Adrenal gland (tissue), 12 donors: ENCODE data around the gene SESTD1. TPM values are rescaled to one million over a fixed set of nuclear protein-coding genes. Genes with fewer than 3 reads are reported as not detected.

Experiments
- DNase-seq, 7 donors: peaks; one replicate each; pipeline ENCODE4 v3.0.0-alpha.2; 2019 to 2020
- H3K27ac ChIP-seq, 5 donors: fragments of 200-600 bp; sonication (generic) in 4 of 5; 1 replicate in 3 of 5; 2 replicates in 2 of 5; pipeline versions ENCODE4 v1.5.1 to v1.8.0; 2016 to 2020; ENCODE audit warnings: mild to moderate bottlenecking in 1 of 5
- H3K27me3 ChIP-seq: fragments of 200-600 bp; 2 replicates; pipeline ENCODE4 v1.8.0; 2021
- H3K36me3 ChIP-seq, 2 donors: fragments of 200-600 bp; replicated peaks in 1 of 2; 1 replicate in 1 of 2; 2 replicates in 1 of 2; pipeline versions ENCODE4 v1.5.1 to v1.8.0; 2018 to 2022
- H3K4me1 ChIP-seq, 2 donors: fragments of 200-600 bp; replicated peaks in 1 of 2; 1 replicate in 1 of 2; 2 replicates in 1 of 2; pipeline versions ENCODE4 v1.5.1 to v1.8.0; 2018 to 2021
- H3K4me3 ChIP-seq, 4 donors: fragments of 200-600 bp; sonication (generic) in 3 of 4; one replicate each; pipeline ENCODE4 v1.5.1; 2016 to 2018
- H3K9me3 ChIP-seq, 3 donors: fragments of 200-600 bp; sonication (generic) in 1 of 3; replicated peaks in 1 of 3; 1 replicate in 2 of 3; 2 replicates in 1 of 3; pipeline versions ENCODE4 v1.5.1 to v1.8.0; 2016 to 2021
- CTCF ChIP-seq, 6 experiments: fragments of 450-650 bp in 4 of 6; fragments of 200-600 bp in 2 of 6; sonication (generic) in 1 of 6; IDR thresholded peaks; 1 replicate in 5 of 6; 2 replicates in 1 of 6; pipeline versions ENCODE4 v1.5.1 to v1.8.0; 2016 to 2021; ENCODE audit warnings: antibody characterized with exemption in 6 of 6, mild to moderate bottlenecking in 2 of 6, moderate library complexity in 1 of 6
- POLR2A ChIP-seq, 2 donors: fragments of 450-650 bp; IDR thresholded peaks; one replicate each; pipeline ENCODE4 v1.6.1; 2017; ENCODE audit warnings: antibody characterized with exemption in 2 of 2, mild to moderate bottlenecking in 2 of 2, moderate library complexity in 1 of 2
- WGBS, 4 donors: extraction: QIAGEN DNeasy Blood & Tissue Kit in 2 of 4; methylation state at CpG; one replicate each; pipeline versions ENCODE4 v1.1.5 to v1.1.7; 2013 to 2017; 5-methylcytosine and 5-hydroxymethylcytosine counted together
- intact Hi-C, 2 donors: fragments of 100-400 bp; cut with DNase I; formaldehyde crosslinking; loops; one replicate each; pipeline versions ENCODE4 v1.14.1 to v1.15.0; 2022 to 2023
- polyA plus RNA-seq, 3 donors: library from polyadenylated mRNA; stranded (reverse); fragments of 200-250 nt in 2 of 3; fragments of 350-450 nt in 1 of 3; fragmentation: Illumina TruSeq in 1 of 3; extraction: RNeasy Lipid Tissue Mini Kit (QIAGEN cat#74804) in 1 of 3; gene quantifications; one replicate each; pipeline ENCODE4 v1.2.3, GENCODE V29; 2013 to 2014
- total RNA-seq, 9 donors: library from RNA; depleted of rRNA in 4 of 9; stranded (reverse); fragments of >200 nt in 4 of 9; fragments of 120-200 nt in 1 of 9; fragmentation: NEBNext Ultra II Directional in 1 of 9; extraction: Animal tissue kit (Norgen Biotek cat#: 25700) in 1 of 9; gene quantifications; one replicate each; pipeline versions ENCODE4 v1.1.0 to v1.2.4, GENCODE V29; 2013 to 2023
- donor health status: healthy with polysubstance abuse.
- donor health status: Bipolar disorder and iron deficiency.
- donor health status: DM: yes; HTN: yes; CAD: no.
- donor health status: DM: no; HTN: no; CAD: no.
- donor health status: DM: no; HTN: no; CAD: no.
- donor health status: DM: yes; HTN: yes; CAD: no.

Gene SESTD1
- total and polyA plus RNA-seq, 12 donors, result 4.7 to 28.2 (median 14.8) TPM

GRCh38 chr2:179081954-179082353 lies 182.7 kb downstream of the SESTD1 start:
- Histone ChIP-seq H3K9me3 (no peaks in the 10 kb centered on the region), H3K27me3 (no peaks in the 10 kb centered on the region), H3K4me1 (no peaks in the 10 kb centered on the region), H3K36me3 (no peaks in the 10 kb centered on the region), H3K4me3 (no peak overlapping the region), H3K27ac (no peak overlapping the region)
- DNase-seq, result no peak
- intact Hi-C loops, result no loop called here
- TF ChIP-seq POLR2A (IDR thresholded peaks at IDR 0.05) (no peak), CTCF (IDR thresholded peaks at IDR 0.05) (no peak)

- Histone ChIP-seq H3K4me1 (no peaks in the 10 kb centered on the region), H3K27me3 (no peaks in the 10 kb centered on the region), H3K4me3 (no peak overlapping the region), H3K9me3 (no peaks in the 10 kb centered on the region), H3K27ac (no peak overlapping the region), H3K36me3 (no peaks in the 10 kb centered on the region)
- intact Hi-C loops, result no loop called here
- no peak for DNase-seq
- TF ChIP-seq POLR2A (IDR thresholded peaks at IDR 0.05), result no peak
- no peak for TF ChIP-seq CTCF (IDR thresholded peaks at IDR 0.05)
- 76 to 88% (median 81%) methylated on average over 3 of the region's 3 CpGs for WGBS, 4 donors
Observed at GRCh38 chr2:179072527-179072926, 192.1 kb downstream of the SESTD1 start.

DNA sequence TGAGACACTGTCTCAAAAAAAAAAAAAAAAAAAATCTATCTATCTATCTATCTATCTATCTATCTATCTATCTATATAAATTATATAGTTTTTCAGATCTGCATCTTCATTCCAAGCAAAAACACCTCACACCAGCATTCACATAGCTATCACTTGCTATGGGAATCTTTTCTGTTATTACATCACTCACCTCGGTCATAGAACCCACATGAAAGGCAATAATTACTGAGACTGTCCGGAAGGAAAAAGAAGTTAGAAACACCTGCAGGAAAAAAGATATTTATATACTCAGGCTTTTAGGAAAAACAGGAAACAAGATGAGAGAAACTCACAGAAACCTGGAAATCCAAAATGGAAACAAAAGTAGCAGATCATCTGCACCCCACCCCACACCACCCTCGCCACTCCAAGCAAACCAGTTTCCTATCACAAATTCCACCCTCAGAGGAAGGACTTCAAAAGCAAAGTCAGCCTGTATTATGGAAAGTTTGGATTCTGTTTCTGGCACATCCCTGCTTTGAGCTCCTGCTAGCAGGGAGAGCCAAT lies 192.7 kb downstream of the SESTD1 start:
- no peaks in the 10 kb centered on the region for H3K9me3 ChIP-seq
- H3K4me3 ChIP-seq, result no peak overlapping the region
- H3K36me3 ChIP-seq, result no peaks in the 10 kb centered on the region
- H3K4me1 ChIP-seq, result no peaks in the 10 kb centered on the region
- no peaks in the 10 kb centered on the region for H3K27me3 ChIP-seq
- intact Hi-C loops, result no loop called here
- WGBS, 4 donors, result 83 to 87% (median 86%) methylated on average over 3 of the region's 3 CpGs
- DNase-seq, result no peak
- TF ChIP-seq CTCF (IDR thresholded peaks at IDR 0.05), result no peak
- no peak for TF ChIP-seq POLR2A (IDR thresholded peaks at IDR 0.05)
- no peak overlapping the region for H3K27ac ChIP-seq

DNA sequence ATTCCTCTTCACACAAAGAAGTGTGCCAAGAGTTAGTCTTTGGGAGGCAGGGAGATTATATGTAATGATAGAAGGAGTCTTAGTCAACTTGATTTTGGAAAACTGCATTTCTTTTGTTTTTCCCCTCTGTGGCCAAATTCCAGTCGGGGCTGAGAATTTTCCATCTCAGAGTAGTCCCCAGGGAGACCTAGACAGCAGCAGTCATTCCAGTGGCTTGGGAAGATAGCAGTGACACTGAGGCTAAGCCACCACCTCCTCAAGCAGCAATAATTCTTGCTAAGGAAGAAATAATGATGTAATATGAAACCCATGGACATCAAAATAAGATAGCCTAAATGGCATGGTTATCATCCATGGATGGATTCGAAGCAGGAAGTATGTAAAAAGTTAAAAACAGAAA lies 193.7 kb downstream of the SESTD1 start:
- Histone ChIP-seq H3K36me3 (no peaks in the 10 kb centered on the region), H3K4me1 (no peaks in the 10 kb centered on the region), H3K27ac (no peak overlapping the region), H3K27me3 (no peaks in the 10 kb centered on the region), H3K9me3 (no peaks in the 10 kb centered on the region), H3K4me3 (no peak overlapping the region)
- TF ChIP-seq CTCF (IDR thresholded peaks at IDR 0.05) (no peak), POLR2A (IDR thresholded peaks at IDR 0.05) (no peak)
- DNase-seq, result no peak
- intact Hi-C loops, result no loop called here
- WGBS, 4 donors, result 68 to 78% (median 75%) methylated on average over 2 of the region's 2 CpGs
